ENCODE data around the gene MAPRE2.

The MAPRE2 gene

GRCh38 chr18:35051641-35052377, 10.6 kb downstream of the MAPRE2 start:
- TF ChIP-seq CTCF (IDR thresholded peaks at IDR 0.05) (no peak), ZFX (IDR thresholded peaks at IDR 0.05; ENCODE audit: borderline replicate concordance) (no peak)
- H3K27ac ChIP-seq = no peak overlapping the region

- no peak for TF ChIP-seq CTCF (IDR thresholded peaks at IDR 0.05)
- no peak for TF ChIP-seq ZFX (IDR thresholded peaks at IDR 0.05; ENCODE audit: borderline replicate concordance)
- H3K27ac ChIP-seq = no peak overlapping the region
These were observed 13.2 kb downstream of the MAPRE2 start for GRCh38 chr18:35054401-35054800.

GRCh38 chr18:35055105-35055504, 13.9 kb downstream of the MAPRE2 start:
- TF ChIP-seq CTCF (IDR thresholded peaks at IDR 0.05) (no peak), ZFX (IDR thresholded peaks at IDR 0.05; ENCODE audit: borderline replicate concordance) (no peak)

GRCh38 chr18:35055726-35056125, 14.5 kb downstream of the MAPRE2 start:
- TF ChIP-seq ZFX (IDR thresholded peaks at IDR 0.05; ENCODE audit: borderline replicate concordance) (no peak), CTCF (IDR thresholded peaks at IDR 0.05) (no peak)
- H3K27ac ChIP-seq = no peak overlapping the region

More at GRCh38 chr18:35055105-35055504, 13.9 kb downstream of the MAPRE2 start:
- no peak overlapping the region for H3K27ac ChIP-seq

GRCh38 chr18:35059280-35059927, 18.2 kb downstream of the MAPRE2 start:
- TF ChIP-seq CTCF (IDR thresholded peaks at IDR 0.05) (no peak), ZFX (IDR thresholded peaks at IDR 0.05; ENCODE audit: borderline replicate concordance) (no peak)
- no peak overlapping the region for H3K27ac ChIP-seq

- TF ChIP-seq ZFX (IDR thresholded peaks at IDR 0.05; ENCODE audit: borderline replicate concordance) (no peak), CTCF (IDR thresholded peaks at IDR 0.05) (no peak)
- no peak overlapping the region for H3K27ac ChIP-seq
These were observed 19.1 kb downstream of the MAPRE2 start for GRCh38 chr18:35060122-35060815.

GRCh38 chr18:35061336-35061735, 20.1 kb downstream of the MAPRE2 start:
- H3K27ac ChIP-seq = no peak overlapping the region
- TF ChIP-seq ZFX (IDR thresholded peaks at IDR 0.05; ENCODE audit: borderline replicate concordance) (no peak), CTCF (IDR thresholded peaks at IDR 0.05) (no peak)
